Non-pigmented ciliary epithelial cell (primary cell): Measurements from ENCODE around the gene RNF167.
A peak's percentile ranks its signal among the peaks of the same experiment; 100 is the strongest.

ENCODE experiments used
- DNase-seq: peaks from one replicate; pipeline ENCODE4 v3.0.0-alpha.2; 2010; ENCODE audit warnings: low read depth

Gene RNF167

DNA sequence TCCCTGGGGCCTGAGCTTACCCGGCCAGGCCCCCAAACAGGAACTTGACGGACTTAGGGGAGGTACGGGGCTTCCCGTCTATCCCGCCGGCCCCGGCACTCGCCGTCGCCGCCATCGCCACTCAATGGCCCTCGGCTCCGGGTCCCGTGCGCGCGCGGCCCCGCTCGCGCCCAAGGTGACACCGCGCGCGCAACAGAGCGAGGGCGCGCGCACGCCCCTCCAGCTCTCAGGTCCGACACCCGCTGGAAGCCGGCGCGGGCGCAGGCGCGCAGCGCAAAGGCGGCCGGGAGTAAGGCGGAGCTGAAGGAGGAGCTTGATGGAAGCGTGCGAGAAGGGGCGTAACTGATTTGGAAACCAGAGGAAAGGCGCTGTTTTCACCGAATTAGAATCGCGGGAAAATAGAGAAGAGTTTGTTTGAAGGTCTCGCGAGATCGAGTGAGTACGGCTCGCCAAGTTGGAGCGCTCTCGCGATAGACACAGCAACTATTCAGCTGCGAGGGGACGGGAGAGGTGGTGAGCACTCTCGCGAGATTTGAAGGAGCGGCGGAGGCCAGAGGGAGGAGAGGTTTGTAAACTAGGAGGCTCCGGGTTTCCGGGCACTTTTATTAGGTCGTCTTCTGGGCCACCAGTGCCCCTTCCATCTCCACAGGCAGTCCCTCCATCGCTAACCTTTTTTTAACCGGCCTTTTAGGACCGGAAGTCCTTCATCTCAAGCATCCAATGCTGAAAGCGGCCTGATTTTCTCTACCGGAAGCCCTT is at the start of gene RNF167, which contains the start of gene SLC25A11:
Gene RNF167 (plus strand): TSS at position 473 of the 759 bp plus-strand sequence. CDS start 642 bp downstream, outside the sequence.
Gene SLC25A11 (minus strand): TSS at position 251 of the 759 bp plus-strand sequence. CDS start 136 bp downstream, at position 115.
- DNase-seq = peak; percentile 98

DNA sequence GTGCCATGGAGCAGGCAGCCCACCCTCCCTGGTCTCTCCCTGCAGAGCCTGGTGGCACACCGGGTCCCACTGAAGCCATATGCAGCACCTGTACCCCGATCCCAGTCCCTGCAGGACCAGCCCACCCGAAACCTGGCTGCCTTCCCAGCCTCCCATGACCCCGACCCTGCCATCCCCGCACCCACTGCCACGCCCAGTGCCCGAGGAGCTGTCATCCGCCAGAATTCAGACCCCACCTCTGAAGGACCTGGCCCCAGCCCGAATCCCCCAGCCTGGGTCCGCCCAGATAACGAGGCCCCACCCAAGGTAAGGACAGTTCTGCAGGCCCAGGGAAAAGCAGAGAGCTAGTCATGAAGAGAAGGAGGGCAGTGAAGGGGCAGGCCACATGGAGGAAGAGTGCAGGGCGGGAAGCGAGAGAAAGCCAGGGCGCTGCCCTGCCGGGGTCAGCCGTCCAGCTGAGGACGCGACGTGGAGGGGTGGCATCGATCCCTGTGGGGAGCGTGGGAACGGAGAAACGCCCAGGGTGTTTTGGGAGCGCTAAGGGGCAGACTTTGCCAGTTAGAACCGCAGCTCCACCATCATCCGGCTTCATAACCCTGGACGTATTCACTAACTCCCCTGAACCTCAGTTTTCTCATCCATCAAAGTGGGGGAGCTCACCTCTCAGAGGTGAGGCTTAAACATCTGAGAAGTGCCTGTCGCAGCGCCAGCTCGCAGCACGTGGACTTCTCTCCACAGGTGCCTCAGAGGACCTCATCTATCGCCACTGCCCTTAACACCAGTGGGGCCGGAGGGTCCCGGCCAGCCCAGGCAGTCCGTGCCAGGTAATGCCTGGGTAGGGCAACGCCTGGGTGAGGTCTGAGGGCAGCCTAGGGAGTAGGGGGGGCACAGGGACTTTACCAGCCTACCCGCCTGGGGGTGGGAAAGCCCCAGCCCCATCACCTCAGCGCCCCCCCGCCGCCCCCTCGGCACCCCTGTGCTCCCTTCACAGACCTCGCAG is 48.4 kb upstream of the RNF167 start:
- no peak for DNase-seq

DNA sequence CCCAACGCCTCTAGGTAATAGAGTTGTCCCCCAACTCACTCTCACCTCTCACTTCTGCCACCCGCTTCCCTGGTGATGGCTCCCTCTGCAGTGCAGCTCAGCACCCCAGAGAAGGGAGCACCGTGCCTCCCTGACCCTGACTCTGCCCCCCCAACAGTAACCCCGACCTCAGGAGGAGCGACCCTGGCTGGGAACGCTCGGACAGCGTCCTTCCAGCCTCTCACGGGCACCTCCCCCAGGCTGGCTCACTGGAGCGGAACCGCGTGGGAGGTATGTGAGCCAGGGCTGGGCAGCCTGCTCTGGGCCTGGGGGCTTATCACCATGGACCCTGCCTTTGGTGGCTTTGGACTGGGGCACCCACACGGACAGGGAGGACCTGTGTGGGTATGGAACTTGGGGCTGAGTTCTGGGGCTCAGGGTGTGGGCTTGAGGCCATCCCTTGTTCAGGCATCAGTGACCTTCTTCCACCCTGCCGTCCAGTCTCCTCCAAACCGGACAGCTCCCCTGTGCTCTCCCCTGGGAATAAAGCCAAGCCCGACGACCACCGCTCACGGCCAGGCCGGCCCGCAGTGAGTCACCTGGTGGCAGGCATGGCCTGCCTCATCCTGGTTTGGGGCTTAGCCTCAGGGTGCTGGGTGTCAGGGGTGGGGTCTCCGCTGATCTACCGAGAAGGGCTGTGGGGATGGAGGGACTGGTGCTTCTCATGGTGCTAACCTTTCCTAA is 47.4 kb upstream of the RNF167 start:
- DNase-seq = no peak

DNA sequence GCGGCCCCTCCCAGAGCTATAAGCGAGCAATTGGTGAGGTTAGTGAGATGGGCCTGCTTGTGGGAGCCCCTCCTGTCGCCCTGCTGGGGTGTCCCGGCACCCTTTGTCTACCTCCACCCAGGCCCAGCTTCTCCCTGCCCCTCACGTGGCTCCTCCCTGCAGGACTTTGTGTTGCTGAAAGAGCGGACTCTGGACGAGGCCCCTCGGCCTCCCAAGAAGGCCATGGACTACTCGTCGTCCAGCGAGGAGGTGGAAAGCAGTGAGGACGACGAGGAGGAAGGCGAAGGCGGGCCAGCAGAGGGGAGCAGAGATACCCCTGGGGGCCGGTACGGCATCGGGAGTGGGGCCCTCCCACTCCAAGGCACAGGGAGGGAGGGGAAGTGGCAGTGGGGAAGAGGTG is 46.8 kb upstream of the RNF167 start:
- DNase-seq = no peak

DNA sequence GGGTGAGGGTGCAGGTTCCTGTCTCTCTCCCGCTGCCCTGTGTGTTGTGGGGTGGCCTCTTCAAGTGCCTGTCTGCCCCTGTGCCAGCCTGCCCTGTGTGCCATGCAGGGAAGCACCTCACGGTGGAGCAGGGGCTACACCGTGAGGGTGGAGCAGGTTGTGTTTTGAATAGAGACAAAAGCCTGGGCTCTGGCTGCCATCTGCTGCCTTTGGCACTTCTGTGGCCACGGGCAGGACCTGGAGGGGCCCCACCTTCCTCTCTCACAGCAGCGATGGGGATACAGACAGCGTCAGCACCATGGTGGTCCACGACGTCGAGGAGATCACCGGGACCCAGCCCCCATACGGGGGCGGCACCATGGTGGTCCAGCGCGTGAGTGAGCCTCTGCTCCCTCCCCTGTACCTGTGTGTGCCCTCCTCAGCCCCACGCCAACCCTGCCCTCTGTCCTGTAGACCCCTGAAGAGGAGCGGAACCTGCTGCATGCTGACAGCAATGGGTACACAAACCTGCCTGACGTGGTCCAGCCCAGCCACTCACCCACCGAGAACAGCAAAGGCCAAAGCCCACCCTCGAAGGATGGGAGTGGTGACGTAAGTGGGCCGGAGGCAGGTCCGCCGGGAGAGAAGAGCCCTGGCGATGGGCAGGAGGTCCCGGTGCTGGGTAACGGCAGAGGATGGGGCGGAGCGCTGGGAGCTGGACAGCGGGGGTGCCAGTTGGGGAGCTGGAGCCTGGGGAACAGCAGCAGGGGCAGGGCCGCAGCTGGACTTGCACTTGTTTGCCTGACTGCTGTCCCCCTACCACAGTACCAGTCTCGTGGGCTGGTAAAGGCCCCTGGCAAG is 46.1 kb upstream of the RNF167 start:
- DNase-seq = no peak

DNA sequence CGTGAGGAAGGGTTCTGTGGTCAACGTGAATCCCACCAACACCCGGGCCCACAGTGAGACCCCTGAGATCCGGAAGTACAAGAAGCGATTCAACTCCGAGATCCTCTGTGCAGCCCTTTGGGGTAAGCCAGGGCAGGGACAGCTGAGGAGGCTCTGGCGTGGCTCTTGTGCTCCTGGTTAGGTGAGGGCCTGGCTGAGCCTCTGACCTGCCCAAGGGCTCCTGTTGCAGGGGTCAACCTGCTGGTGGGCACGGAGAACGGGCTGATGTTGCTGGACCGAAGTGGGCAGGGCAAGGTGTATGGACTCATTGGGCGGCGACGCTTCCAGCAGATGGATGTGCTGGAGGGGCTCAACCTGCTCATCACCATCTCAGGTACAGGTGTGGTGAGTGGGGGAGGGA is 44.9 kb upstream of the RNF167 start:
- no peak for DNase-seq

DNA sequence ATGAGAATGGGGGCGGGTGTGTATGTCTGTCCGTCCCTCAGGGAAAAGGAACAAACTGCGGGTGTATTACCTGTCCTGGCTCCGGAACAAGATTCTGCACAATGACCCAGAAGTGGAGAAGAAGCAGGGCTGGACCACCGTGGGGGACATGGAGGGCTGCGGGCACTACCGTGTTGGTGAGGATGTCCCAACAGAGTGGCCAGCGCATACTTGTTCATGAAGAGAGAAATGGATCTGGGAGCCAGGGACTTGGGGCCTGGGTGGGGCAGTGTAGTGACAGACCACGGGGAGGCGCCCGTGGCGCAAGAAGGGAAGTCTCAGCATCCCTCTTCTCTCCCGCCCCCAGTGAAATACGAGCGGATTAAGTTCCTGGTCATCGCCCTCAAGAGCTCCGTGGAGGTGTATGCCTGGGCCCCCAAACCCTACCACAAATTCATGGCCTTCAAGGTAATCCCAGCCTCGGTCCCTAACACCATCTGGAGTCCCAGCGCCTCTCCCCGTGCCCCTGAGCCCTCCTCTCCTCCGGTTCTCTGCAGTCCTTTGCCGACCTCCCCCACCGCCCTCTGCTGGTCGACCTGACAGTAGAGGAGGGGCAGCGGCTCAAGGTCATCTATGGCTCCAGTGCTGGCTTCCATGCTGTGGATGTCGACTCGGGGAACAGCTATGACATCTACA is 44.3 kb upstream of the RNF167 start:
- no peak for DNase-seq

DNA sequence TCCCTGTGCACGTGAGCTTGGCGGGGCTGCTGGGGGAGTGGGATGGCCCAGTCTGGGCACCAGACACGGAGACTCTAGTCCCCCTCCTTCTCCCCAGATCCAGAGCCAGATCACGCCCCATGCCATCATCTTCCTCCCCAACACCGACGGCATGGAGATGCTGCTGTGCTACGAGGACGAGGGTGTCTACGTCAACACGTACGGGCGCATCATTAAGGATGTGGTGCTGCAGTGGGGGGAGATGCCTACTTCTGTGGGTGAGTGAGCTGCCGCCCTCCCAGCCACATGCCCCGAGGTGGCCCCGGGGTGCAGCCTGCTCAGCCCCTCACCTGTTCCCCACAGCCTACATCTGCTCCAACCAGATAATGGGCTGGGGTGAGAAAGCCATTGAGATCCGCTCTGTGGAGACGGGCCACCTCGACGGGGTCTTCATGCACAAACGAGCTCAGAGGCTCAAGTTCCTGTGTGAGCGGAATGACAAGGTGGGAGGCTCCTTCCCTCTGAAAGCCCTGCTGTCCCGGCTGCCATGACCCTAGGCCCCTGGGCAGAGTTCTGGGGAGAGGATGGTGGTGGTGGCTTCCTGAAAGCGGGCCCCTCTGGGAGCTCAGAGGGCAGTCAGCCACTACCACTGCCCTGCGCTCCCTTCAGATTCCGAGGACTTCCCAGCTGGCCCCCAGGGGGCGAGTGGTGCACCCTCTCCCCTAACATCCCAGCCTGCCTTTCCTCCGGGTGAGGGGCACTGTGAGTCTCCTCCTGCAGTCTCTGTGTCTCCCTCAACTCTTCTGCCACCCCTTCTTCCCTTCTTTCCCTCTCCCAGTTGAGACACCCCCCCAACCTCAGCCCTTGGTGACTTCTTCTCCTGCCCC is 43.5 kb upstream of the RNF167 start:
- DNase-seq = no peak

DNA sequence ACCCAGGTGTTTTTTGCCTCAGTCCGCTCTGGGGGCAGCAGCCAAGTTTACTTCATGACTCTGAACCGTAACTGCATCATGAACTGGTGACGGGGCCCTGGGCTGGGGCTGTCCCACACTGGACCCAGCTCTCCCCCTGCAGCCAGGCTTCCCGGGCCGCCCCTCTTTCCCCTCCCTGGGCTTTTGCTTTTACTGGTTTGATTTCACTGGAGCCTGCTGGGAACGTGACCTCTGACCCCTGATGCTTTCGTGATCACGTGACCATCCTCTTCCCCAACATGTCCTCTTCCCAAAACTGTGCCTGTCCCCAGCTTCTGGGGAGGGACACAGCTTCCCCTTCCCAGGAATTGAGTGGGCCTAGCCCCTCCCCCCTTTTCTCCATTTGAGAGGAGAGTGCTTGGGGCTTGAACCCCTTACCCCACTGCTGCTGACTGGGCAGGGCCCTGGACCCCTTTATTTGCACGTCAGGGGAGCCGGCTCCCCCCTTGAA is 42.8 kb upstream of the RNF167 start:
- no peak for DNase-seq

DNA sequence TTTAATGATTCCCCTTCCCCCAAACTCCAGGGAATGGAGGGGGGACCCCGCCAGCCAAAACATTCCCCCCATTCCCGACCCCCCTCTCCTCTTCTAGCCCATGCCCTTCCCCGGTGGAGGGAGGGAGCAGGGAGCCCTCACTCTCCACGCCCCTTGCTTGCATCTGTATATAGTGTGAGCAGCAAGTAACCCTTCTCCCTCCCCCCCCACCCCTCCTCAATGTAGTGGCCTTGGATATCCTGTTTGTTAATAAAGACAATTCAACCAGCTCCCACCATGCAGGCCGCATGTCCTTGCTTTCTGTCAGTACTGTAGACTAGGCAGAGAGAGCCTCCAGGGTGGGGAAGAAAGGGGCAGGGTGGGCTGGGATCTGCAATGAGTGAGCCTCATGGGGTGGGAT is 42.3 kb upstream of the RNF167 start:
- no peak for DNase-seq

DNA sequence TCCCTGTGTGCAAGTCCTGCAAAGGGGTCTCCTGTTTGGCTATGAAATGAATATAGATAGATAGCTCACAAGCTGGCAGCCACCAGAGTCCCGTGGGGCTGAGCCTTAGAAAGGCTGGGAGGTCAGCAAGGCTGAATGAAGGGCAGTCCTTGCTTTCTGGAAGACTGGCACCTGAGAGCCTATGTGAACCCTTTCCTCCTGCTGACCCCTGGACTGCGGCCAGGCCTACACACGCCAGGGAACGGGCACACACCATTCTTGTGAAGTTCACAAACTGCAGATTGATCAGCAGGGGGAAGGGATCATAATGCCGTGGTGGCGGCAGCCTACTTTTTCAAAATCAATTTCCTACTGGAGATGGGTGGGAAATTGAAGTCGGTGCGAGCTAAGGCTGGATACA is 41.7 kb upstream of the RNF167 start:
- no peak for DNase-seq

DNA sequence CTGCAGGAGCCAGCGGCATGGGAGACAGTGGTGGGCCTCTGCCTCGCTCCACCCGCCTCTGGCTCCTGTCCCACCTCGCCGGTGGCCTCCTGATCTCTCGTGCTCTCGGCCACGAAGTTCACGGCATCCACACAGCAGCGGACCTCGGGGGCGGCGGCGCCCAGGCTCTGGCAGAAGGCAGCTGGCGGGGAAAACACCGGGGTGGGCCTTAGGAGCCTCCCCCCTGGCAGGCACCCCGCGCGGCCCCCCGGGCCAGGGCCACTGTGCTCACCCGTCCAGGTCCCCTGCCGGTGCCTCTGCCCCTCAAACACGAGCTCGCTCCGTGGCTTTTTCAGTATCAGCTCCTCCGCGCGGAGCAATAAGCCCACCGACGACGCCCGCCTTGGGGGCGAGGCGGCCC is 41.1 kb upstream of the RNF167 start:
- no peak for DNase-seq

DNA sequence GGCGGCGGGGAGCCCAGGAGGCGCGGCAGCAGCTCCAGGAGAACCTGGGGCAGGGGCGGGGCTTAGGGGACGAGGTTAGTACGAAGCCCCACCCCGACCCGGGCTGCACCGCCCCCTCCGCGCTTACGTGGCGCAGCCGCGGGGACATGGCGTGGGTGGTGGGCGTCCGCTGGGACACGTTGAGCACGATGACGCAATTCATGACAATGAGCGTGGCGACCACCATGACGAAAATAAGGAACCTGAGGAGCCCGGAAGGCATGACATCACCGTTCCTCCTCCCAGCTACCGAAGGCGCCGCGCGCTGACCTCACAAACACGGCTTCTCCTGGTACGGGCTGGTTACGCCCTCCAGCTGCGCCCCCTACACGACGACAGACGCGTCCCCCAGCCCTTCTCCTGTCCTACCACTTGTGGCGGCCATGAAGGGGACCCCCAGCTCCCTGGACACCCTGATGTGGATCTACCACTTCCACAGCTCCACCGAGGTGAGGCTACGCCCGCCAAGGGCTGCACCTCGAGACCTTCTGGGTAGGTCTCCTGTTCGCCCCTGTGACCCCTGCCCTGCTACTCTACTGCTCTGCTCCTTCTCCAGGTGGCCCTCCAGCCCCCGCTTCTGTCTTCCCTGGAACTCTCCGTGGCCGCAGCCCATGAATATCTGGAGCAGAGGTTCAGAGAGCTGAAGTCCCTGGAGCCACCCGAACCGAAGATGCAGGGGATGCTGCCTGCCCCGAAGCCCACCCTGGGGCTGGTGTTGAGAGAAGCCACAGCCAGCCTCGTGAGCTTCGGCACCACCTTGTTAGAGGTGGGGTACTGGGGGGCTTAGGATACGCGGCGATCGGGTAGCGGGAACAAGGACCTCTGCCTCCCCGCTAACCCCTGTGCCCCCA is 40.5 kb upstream of the RNF167 start, which contains the start of gene C17orf107:
Gene C17orf107 (plus strand): TSS at position 196 of the 890 bp plus-strand sequence. CDS start 227 bp downstream, at position 423.
- DNase-seq = peak; percentile 46

DNA sequence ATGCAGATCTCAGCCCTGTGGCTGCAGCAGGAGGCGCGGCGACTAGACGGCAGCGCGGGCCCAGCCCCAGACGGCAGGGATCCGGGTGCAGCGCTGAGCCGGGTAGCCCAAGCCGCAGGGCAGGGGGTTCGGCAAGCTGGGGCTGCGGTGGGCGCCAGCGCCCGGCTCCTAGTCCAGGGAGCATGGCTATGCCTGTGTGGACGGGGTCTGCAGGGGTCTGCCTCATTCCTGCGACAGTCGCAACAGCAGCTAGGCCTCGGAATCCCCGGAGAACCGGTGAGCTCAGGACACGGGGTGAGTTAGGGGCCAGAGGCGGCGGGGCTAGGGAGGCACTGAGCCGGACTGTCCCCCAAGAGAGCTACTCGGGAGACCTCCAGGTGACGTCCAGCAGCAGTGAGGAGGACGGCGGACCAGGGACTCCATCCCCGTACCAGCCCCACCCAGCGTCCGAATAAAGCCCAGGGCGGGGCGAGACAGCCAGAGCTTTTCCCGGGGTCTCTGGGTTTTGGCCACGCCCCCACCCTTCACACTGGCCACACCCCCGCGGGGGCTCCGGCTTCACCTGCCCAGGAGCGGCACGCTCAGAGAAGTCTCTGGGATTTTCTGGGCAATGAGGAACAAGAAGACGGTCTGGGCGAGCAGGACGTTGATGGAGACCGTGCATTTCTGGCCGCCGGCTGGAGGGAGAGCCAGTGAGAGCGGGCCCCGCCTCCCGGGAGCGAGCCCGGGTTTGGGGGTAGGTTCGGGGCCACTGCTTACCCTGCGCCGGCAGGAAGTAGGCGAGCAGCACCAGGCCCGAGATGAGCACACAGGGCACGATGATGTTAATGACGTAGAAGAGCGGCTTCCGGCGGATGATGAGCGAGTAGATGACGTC is 39.6 kb upstream of the RNF167 start:
- DNase-seq = no peak

DNA sequence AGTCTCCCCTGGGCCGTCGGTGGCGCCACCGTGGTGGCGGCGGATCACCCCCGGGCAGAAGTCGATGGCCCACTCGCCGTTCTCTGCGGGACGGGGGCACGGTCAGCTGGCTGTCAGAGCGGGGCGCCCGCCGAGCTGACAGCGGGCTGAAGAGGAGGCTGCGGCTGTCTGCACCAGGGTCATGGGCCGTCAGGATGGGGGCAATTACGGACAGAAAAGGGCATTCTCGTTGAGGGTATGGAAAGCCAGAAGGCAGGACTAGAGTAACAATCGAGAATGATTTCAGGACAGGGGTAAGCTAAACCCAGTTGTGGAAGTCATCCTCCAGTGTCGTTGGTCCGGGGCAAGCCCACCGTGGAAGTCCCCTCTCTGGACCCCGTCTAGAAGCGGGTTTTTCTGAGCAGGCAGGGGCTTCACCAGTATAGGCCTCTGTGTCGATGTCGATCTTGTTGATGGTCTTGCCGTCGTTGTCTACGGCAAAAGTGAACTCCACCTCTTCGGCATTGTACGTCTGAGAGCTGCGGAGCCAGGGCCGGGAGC is 38.9 kb upstream of the RNF167 start:
- no peak for DNase-seq

DNA sequence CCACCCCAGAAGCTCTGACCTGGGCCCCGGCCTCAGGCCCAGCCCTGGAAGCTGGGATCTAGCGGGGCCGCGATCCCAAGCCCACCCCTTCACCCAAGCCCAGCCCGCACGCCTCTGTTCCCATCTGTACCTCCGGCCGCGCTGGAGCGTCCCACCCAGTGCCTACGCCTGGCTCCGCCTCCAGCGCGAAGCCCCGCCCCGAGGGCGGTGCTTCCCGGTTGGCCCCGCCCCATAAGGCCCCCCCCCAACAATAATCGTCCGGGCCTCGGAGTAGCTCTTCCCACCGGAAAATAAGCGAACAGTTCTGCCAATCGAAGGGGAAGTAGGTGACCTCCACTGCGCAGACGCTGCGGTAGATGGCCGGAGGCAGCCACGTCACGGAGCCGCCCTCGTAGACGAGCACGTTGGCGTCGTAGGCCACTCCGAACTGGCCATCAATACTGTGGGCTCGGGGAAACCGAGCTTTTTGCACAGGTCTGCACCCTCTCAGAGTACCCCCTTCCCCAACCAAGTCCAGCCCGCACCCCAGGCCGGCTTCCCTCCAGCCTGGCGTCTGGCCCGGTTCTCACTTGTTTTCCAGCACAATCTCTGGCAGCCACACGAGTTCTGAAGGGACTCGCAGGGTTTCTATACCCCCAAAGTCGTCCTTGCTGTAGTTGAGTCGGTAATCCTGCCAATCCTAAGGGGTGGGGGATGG is 38.3 kb upstream of the RNF167 start:
- DNase-seq = no peak
